Spleen (tissue), 7 donors: ENCODE measurements around the gene ADGRE2.

ENCODE experiments used
- POLR2A ChIP-seq, 3 donors: fragments of 450-650 bp; IDR thresholded peaks; one replicate each; pipeline ENCODE4 v1.5.1; 2017; ENCODE audit warnings: antibody characterized with exemption in 3 of 3, mild to moderate bottlenecking in 1 of 3
- POLR2AphosphoS5 ChIP-seq, 3 donors: sonication (generic); formaldehyde crosslinking; IDR thresholded peaks; one replicate each; pipeline ENCODE4 v1.5.1; 2017; ENCODE audit warnings: antibody characterized with exemption in 3 of 3
- TF ChIP-seq, protein P1 (sequence below), 11 experiments: fragments of 200-600 bp in 7 of 11; fragments of 450-650 bp in 4 of 11; sonication (generic) in 4 of 11; IDR thresholded peaks in 8 of 11; conservative IDR thresholded peaks in 3 of 11; 1 replicate in 7 of 11; 2 replicates in 4 of 11; pipeline versions ENCODE4 v1.4.0 to v1.8.0; 2016 to 2021; ENCODE audit warnings: antibody characterized with exemption in 11 of 11, inconsistent platforms in 4 of 11, mild to moderate bottlenecking in 1 of 11
- donor health status: DM: no; HTN: no; CAD: no; lungs with moderate emphysema.
- donor health status: DM: no; HTN: no; CAD: no.
- donor health status: DM: no; HTN: no; CAD: no.

DNA sequence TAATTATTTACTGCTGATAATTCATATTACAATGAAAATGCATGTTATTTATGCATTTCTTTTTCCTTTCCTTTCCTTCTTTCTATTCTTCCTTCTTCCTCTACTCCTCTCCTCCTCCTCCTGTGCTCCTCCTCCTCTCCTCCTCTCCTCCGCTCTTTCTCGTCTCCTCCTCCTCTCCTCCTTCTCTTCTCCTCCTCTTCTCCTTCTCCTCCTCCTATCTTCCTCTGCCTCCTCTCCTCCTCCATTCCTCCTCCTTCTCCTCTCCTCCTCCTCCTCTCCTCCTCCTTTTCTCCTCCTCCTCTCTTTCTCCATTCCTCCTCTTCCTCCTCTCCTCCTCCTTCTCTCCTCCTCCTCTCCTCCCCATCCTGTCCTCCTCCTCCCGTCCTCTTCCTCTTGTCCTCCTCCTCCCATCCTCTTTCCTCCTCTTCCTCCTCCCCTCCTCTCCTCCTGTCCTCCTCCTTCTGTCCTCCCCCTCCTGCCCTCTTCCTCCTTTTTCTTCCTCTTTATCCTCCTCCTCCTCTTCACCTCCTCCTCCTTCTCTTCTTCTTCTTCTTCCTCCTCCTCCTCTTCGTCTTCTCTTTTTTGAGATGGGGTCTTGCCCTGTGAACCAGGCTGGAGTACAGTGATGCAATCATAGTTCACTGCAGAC is 14.7 kb downstream of the ADGRE2 start:
- TF ChIP-seq POLR2AphosphoS5 (IDR thresholded peaks at IDR 0.05) (no peak), POLR2A (IDR thresholded peaks at IDR 0.05) (no peak)
- TF ChIP-seq, protein P1, sequence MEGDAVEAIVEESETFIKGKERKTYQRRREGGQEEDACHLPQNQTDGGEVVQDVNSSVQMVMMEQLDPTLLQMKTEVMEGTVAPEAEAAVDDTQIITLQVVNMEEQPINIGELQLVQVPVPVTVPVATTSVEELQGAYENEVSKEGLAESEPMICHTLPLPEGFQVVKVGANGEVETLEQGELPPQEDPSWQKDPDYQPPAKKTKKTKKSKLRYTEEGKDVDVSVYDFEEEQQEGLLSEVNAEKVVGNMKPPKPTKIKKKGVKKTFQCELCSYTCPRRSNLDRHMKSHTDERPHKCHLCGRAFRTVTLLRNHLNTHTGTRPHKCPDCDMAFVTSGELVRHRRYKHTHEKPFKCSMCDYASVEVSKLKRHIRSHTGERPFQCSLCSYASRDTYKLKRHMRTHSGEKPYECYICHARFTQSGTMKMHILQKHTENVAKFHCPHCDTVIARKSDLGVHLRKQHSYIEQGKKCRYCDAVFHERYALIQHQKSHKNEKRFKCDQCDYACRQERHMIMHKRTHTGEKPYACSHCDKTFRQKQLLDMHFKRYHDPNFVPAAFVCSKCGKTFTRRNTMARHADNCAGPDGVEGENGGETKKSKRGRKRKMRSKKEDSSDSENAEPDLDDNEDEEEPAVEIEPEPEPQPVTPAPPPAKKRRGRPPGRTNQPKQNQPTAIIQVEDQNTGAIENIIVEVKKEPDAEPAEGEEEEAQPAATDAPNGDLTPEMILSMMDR (IDR thresholded peaks at IDR 0.05 in 8 of 11, conservative IDR thresholded peaks at IDR 0.05 in 3 of 11) = no peak
